ENCODE results near the gene FAM9B.

The FAM9B gene

DNA sequence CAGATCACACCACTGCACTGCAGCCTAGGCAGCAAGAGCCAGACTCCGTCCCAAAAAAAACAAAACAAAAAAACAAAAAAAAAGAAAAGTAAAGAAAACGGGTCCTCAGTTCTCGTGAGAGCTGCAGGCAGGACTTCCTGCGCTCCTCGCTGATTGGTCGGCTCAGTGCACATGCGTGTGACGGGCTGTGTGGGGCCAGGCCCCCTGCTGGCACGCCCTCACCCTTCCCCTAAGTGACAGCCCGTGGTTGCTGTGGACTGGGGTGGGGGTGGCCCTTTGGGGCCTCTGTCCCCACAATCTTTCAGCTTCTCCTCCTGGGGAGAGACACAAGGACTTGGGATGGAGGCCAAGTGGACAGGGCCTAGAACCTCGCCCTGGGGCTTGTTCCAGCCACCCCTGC is at the start of gene FAM9B:
Gene FAM9B, minus strand, starts transcription at position 139 of the 400 bp plus-strand sequence. CDS start 1,141 bp downstream, outside the sequence.
- Histone ChIP-seq H3K4me1 (ENCODE audit: control insufficient read depth, insufficient read depth, low read length) (no peaks in the 10 kb centered on the region), H3K27ac (ENCODE audit: low read length) (no peak within 1 kb of the TSS), H3K9ac (ENCODE audit: low read length in 2 of 2) (no peak within 1 kb of the TSS), H3K9me3 (ENCODE audit: control insufficient read depth in 2 of 2, low read length in 2 of 2) (no peaks in the 10 kb centered on the region), H3K36me3 (ENCODE audit: control insufficient read depth in 2 of 2, insufficient read depth in 2 of 2, low read length in 2 of 2) (no peaks in the 10 kb centered on the region), H3K4me3 (ENCODE audit: low read length in 2 of 2) (no peak within 1 kb of the TSS), H3K27me3 (ENCODE audit: control insufficient read depth in 1 of 2, insufficient read depth in 2 of 2, low read length in 2 of 2) (no peaks in the 10 kb centered on the region)

DNA sequence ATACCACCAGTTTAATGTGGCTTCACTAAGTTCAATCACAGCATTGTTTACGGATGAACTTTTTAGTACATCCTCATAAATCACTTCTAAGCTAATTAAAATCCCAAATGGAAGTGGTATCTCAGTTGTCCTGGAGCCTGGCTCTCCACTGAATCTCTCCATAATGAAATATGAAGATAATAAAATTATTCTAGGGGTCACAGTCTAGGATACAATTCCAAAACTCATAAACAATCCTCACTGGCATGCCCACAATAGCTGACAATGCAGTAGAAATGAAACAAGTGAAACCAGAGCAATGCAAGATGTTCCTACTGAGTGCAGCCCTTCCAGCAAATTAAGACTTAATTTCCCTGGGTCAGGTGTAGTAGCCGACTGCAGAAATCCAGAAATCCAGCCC is 47.3 kb upstream of the FAM9B start:
- H3K36me3 ChIP-seq (ENCODE audit: control insufficient read depth in 2 of 2, insufficient read depth in 2 of 2, low read length in 2 of 2): no peaks in the 10 kb centered on the region
- no peak overlapping the region for H3K4me3 ChIP-seq (ENCODE audit: low read length in 2 of 2)
- no peak overlapping the region for H3K9ac ChIP-seq (ENCODE audit: low read length in 2 of 2)
- H3K27ac ChIP-seq (ENCODE audit: low read length): no peak overlapping the region
- no peaks in the 10 kb centered on the region for H3K4me1 ChIP-seq (ENCODE audit: control insufficient read depth, insufficient read depth, low read length)
- H3K27me3 ChIP-seq (ENCODE audit: control insufficient read depth in 1 of 2, insufficient read depth in 2 of 2, low read length in 2 of 2): no peaks in the 10 kb centered on the region
- peaks cover 0 to 2% of the 10 kb centered on the region in 2 donors for H3K9me3 ChIP-seq (ENCODE audit: control insufficient read depth in 2 of 2, low read length in 2 of 2)

DNA sequence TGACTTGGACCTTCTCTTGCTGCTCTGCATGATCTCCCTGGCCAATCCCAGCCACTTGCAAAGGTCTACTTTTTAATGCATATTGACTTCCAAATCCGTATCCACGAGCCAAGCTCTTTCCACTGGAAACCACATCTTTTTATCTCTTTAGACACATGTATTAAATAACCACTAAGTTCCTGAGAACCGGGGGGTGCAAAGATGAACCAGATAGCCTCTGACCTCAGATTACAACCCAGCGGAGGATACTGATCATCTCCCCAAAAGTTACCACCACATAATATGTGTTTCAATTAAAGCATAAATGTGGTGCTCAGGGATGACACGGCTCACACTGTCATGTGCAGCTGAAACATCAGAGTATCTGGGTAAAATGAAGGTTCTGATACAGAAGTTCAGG is 40.4 kb upstream of the FAM9B start:
- Histone ChIP-seq H3K27me3 (ENCODE audit: control insufficient read depth in 1 of 2, insufficient read depth in 2 of 2, low read length in 2 of 2) (peaks cover 0 to 4% of the 10 kb centered on the region in 2 donors), H3K9ac (ENCODE audit: low read length in 2 of 2) (no peak overlapping the region), H3K27ac (ENCODE audit: low read length) (no peak overlapping the region), H3K9me3 (ENCODE audit: control insufficient read depth in 2 of 2, low read length in 2 of 2) (no peaks in the 10 kb centered on the region), H3K4me3 (ENCODE audit: low read length in 2 of 2) (no peak overlapping the region), H3K4me1 (ENCODE audit: control insufficient read depth, insufficient read depth, low read length) (no peaks in the 10 kb centered on the region), H3K36me3 (ENCODE audit: control insufficient read depth in 2 of 2, insufficient read depth in 2 of 2, low read length in 2 of 2) (no peaks in the 10 kb centered on the region)

DNA sequence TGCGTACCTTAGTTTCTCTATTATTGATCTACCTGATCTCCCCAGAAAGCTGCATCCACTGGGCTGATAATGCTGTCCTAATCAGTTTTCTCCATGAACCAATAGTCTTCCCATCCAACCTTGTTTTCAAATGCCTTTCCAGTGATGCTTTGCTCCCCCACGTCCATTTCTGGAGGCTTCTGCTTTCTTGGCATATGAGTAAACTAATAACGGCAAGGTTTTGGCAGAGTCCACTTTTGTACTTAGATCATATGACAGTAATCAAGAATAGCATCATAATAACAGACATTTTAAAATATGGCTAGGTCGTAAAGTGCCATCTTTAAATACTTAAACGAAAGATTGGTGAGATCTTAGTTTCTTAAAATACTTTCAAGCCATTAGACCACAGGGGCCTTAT is 38.4 kb upstream of the FAM9B start:
- Histone ChIP-seq H3K27ac (ENCODE audit: low read length) (no peak overlapping the region), H3K9ac (ENCODE audit: low read length in 2 of 2) (no peak overlapping the region), H3K27me3 (ENCODE audit: control insufficient read depth in 1 of 2, insufficient read depth in 2 of 2, low read length in 2 of 2) (peaks cover 0 to 4% of the 10 kb centered on the region in 2 donors), H3K4me3 (ENCODE audit: low read length in 2 of 2) (no peak overlapping the region), H3K36me3 (ENCODE audit: control insufficient read depth in 2 of 2, insufficient read depth in 2 of 2, low read length in 2 of 2) (no peaks in the 10 kb centered on the region), H3K4me1 (ENCODE audit: control insufficient read depth, insufficient read depth, low read length) (no peaks in the 10 kb centered on the region), H3K9me3 (ENCODE audit: control insufficient read depth in 2 of 2, low read length in 2 of 2) (no peaks in the 10 kb centered on the region)

DNA sequence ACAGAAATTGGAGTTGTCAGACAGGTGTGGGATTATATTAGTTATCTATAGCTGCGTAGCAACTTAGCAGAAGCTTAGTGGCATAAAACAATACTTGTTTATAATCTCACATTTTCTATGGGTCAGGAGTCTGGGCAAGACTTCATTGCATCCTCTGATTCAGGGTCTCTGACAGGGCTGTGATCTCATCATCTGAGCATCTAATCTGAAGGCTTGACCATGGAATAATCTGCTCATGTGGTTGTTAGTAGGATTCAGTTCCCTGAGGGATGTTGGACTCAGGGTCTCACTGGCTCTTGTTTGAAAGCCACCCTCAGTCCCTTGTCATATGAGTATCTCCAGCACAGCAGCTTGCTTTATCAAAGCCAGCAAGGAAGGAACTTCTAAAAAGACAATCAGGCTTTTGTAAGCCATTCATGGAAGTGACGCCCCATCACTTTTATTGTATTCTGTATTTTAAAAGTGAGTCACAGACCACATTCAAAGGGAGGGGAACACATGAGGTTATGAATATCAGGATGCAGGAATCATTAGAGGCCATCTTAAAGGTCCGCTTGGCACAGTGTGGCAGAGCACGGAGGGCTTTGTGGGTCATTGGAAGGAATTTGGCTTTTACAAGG is 37.2 kb upstream of the FAM9B start:
- H3K36me3 ChIP-seq (ENCODE audit: control insufficient read depth in 2 of 2, insufficient read depth in 2 of 2, low read length in 2 of 2): no peaks in the 10 kb centered on the region

DNA sequence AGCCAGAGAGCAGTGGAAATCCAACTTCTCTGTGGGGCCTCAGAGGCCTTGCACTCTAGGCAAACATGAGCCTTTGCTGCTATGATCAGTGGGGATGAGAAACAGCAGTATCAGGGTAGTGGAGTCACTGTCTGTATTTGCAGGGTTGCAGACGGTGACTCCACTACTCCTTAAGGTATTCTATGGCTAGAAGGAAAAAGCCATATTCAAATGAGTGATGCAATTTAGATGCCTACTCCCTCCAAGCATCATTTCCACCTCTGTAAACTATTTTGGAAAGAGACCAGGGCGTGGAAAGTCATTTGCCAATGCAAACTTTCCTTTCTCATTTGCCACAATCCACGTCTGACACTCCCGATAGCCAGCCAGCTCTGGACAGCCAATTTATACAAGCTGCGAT is 35.6 kb upstream of the FAM9B start:
- Histone ChIP-seq H3K4me3 (ENCODE audit: low read length in 2 of 2) (no peak overlapping the region), H3K27me3 (ENCODE audit: control insufficient read depth in 1 of 2, insufficient read depth in 2 of 2, low read length in 2 of 2) (no peaks in the 10 kb centered on the region), H3K36me3 (ENCODE audit: control insufficient read depth in 2 of 2, insufficient read depth in 2 of 2, low read length in 2 of 2) (no peaks in the 10 kb centered on the region), H3K9me3 (ENCODE audit: control insufficient read depth in 2 of 2, low read length in 2 of 2) (no peaks in the 10 kb centered on the region), H3K9ac (ENCODE audit: low read length in 2 of 2) (no peak overlapping the region), H3K4me1 (ENCODE audit: control insufficient read depth, insufficient read depth, low read length) (no peaks in the 10 kb centered on the region), H3K27ac (ENCODE audit: low read length) (no peak overlapping the region)

More for the DNA sequence above, 37.2 kb upstream of the FAM9B start:
- Histone ChIP-seq H3K9ac (ENCODE audit: low read length in 2 of 2) (no peak overlapping the region), H3K27ac (ENCODE audit: low read length) (no peak overlapping the region), H3K4me3 (ENCODE audit: low read length in 2 of 2) (no peak overlapping the region), H3K27me3 (ENCODE audit: control insufficient read depth in 1 of 2, insufficient read depth in 2 of 2, low read length in 2 of 2) (peaks cover 0 to 4% of the 10 kb centered on the region in 2 donors), H3K4me1 (ENCODE audit: control insufficient read depth, insufficient read depth, low read length) (no peaks in the 10 kb centered on the region), H3K9me3 (ENCODE audit: control insufficient read depth in 2 of 2, low read length in 2 of 2) (no peaks in the 10 kb centered on the region)

DNA sequence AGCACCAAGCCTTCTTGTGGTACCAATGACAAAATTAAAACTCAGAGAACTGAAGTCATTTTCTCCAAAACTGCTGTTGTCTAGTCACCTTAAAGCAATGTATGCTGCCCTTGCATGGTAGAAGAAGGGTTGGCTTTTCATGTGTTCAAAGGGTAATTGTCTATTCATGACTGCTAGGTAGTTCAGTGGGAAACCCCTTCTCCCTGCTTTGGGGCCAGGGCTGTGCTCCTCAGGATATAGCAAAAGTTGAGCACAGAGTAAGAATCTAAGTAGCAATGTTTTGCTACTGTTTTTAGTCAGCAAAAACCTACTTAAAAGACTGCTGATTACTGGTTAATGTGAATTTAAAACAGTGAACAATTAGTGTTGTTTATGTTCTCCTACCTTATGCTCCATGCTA is 30.8 kb upstream of the FAM9B start:
- no peak overlapping the region for H3K4me3 ChIP-seq (ENCODE audit: low read length in 2 of 2)
- no peaks in the 10 kb centered on the region for H3K9me3 ChIP-seq (ENCODE audit: control insufficient read depth in 2 of 2, low read length in 2 of 2)
- no peaks in the 10 kb centered on the region for H3K36me3 ChIP-seq (ENCODE audit: control insufficient read depth in 2 of 2, insufficient read depth in 2 of 2, low read length in 2 of 2)
- no peaks in the 10 kb centered on the region for H3K27me3 ChIP-seq (ENCODE audit: control insufficient read depth in 1 of 2, insufficient read depth in 2 of 2, low read length in 2 of 2)
- H3K9ac ChIP-seq (ENCODE audit: low read length in 2 of 2): no peak overlapping the region
- no peaks in the 10 kb centered on the region for H3K4me1 ChIP-seq (ENCODE audit: control insufficient read depth, insufficient read depth, low read length)
- H3K27ac ChIP-seq (ENCODE audit: low read length): no peak overlapping the region

DNA sequence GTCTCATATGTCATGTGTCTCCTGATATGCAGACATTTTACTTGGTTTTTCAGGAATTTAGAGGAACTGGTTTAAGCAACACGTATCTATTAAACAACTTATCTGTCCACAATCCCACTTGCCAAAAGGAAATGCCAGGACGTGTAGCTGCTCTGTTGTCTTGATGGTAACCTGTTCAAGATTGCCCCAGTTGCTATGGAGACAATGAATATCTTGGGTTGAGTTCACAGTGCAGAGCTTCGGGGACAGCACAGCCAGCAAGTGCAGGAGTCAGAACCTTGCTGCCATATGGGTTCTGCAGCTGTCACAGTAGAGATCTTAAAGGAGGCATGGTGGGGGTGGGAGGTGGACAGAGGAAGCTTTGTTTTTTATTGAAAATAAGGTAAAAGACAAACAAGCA is 28.7 kb upstream of the FAM9B start:
- Histone ChIP-seq H3K9me3 (ENCODE audit: control insufficient read depth in 2 of 2, low read length in 2 of 2) (no peaks in the 10 kb centered on the region), H3K4me3 (ENCODE audit: low read length in 2 of 2) (no peak overlapping the region), H3K36me3 (ENCODE audit: control insufficient read depth in 2 of 2, insufficient read depth in 2 of 2, low read length in 2 of 2) (no peaks in the 10 kb centered on the region), H3K9ac (ENCODE audit: low read length in 2 of 2) (no peak overlapping the region), H3K4me1 (ENCODE audit: control insufficient read depth, insufficient read depth, low read length) (no peaks in the 10 kb centered on the region), H3K27me3 (ENCODE audit: control insufficient read depth in 1 of 2, insufficient read depth in 2 of 2, low read length in 2 of 2) (no peaks in the 10 kb centered on the region), H3K27ac (ENCODE audit: low read length) (no peak overlapping the region)

DNA sequence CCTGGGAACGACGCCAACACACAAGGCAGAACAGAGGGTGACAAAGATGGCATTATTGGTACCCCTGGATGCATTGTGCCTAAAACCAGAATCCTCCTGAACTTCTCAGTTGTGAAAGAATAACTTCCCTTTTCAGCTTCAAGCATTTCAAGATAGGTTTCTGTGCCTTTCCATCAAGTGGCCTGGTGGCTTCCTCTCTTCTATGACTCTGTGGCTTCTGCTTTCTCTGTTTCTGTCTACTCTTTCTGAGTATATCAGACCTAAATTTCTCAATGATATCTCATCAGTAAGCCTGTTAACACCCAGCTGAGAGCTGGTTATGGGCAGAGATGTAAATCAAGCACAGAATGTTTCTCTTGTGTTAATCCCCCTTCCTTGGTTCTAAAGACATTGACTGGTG is 21.4 kb upstream of the FAM9B start:
- H3K27me3 ChIP-seq (ENCODE audit: control insufficient read depth in 1 of 2, insufficient read depth in 2 of 2, low read length in 2 of 2): no peaks in the 10 kb centered on the region
- no peaks in the 10 kb centered on the region for H3K9me3 ChIP-seq (ENCODE audit: control insufficient read depth in 2 of 2, low read length in 2 of 2)
- H3K9ac ChIP-seq (ENCODE audit: low read length in 2 of 2): no peak overlapping the region
- H3K27ac ChIP-seq (ENCODE audit: low read length): no peak overlapping the region
- H3K4me3 ChIP-seq (ENCODE audit: low read length in 2 of 2): no peak overlapping the region
- H3K36me3 ChIP-seq (ENCODE audit: control insufficient read depth in 2 of 2, insufficient read depth in 2 of 2, low read length in 2 of 2): no peaks in the 10 kb centered on the region
- no peaks in the 10 kb centered on the region for H3K4me1 ChIP-seq (ENCODE audit: control insufficient read depth, insufficient read depth, low read length)

DNA sequence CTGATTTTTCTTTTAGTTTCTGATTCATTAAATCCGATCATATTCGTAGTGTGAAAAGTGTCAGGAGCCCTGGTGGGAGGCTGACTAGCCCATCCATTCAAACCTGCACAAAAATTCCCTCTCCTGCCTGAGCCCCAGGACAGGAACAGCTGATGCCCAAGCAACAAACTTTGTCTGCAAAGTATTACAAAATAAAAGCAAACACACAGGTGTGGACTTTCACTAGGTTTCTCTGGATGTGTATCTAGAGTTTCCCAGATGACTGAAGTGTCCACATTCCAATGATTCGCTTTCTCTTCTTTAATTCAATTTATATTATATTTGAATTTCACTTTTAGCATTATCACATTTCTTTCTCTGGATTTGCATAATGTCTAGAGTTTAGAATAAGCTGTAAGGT is 18.2 kb upstream of the FAM9B start:
- no peaks in the 10 kb centered on the region for H3K9me3 ChIP-seq (ENCODE audit: control insufficient read depth in 2 of 2, low read length in 2 of 2)
- H3K27ac ChIP-seq (ENCODE audit: low read length): no peak overlapping the region
- no peaks in the 10 kb centered on the region for H3K27me3 ChIP-seq (ENCODE audit: control insufficient read depth in 1 of 2, insufficient read depth in 2 of 2, low read length in 2 of 2)
- H3K4me1 ChIP-seq (ENCODE audit: control insufficient read depth, insufficient read depth, low read length): no peaks in the 10 kb centered on the region
- no peaks in the 10 kb centered on the region for H3K36me3 ChIP-seq (ENCODE audit: control insufficient read depth in 2 of 2, insufficient read depth in 2 of 2, low read length in 2 of 2)
- no peak overlapping the region for H3K4me3 ChIP-seq (ENCODE audit: low read length in 2 of 2)
- H3K9ac ChIP-seq (ENCODE audit: low read length in 2 of 2): no peak overlapping the region

DNA sequence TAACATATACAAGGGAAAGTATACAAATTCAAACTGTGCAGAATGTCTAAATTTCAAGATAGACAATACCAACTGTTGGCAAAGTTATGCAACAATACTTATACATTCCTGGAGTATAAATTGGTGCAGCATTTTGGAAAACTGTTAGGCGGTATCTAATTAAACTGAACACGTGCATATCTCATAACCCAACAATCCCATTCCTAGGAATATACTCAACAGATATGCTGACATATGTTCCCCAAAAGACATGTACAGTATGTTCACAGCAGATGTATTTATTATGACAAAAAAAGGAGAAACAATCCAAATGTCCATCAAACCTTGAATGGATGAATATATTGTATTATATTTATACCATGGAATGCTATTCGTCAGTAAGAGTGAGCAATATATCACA is 16.4 kb upstream of the FAM9B start:
- no peak overlapping the region for H3K4me3 ChIP-seq (ENCODE audit: low read length in 2 of 2)
- no peak overlapping the region for H3K9ac ChIP-seq (ENCODE audit: low read length in 2 of 2)
- H3K27ac ChIP-seq (ENCODE audit: low read length): no peak overlapping the region
- H3K36me3 ChIP-seq (ENCODE audit: control insufficient read depth in 2 of 2, insufficient read depth in 2 of 2, low read length in 2 of 2): no peaks in the 10 kb centered on the region
- H3K27me3 ChIP-seq (ENCODE audit: control insufficient read depth in 1 of 2, insufficient read depth in 2 of 2, low read length in 2 of 2): no peaks in the 10 kb centered on the region
- no peaks in the 10 kb centered on the region for H3K9me3 ChIP-seq (ENCODE audit: control insufficient read depth in 2 of 2, low read length in 2 of 2)
- no peaks in the 10 kb centered on the region for H3K4me1 ChIP-seq (ENCODE audit: control insufficient read depth, insufficient read depth, low read length)

Data from stomach smooth muscle (tissue), 2 donors.